ENCODE results near the gene ARFGAP2. TPM values are rescaled to one million over a fixed set of nuclear protein-coding genes. Genes with fewer than 3 reads are reported as not detected.

The ARFGAP2 gene
- total RNA-seq: 100 to 1,000 TPM; 112 to 142 TPM

DNA sequence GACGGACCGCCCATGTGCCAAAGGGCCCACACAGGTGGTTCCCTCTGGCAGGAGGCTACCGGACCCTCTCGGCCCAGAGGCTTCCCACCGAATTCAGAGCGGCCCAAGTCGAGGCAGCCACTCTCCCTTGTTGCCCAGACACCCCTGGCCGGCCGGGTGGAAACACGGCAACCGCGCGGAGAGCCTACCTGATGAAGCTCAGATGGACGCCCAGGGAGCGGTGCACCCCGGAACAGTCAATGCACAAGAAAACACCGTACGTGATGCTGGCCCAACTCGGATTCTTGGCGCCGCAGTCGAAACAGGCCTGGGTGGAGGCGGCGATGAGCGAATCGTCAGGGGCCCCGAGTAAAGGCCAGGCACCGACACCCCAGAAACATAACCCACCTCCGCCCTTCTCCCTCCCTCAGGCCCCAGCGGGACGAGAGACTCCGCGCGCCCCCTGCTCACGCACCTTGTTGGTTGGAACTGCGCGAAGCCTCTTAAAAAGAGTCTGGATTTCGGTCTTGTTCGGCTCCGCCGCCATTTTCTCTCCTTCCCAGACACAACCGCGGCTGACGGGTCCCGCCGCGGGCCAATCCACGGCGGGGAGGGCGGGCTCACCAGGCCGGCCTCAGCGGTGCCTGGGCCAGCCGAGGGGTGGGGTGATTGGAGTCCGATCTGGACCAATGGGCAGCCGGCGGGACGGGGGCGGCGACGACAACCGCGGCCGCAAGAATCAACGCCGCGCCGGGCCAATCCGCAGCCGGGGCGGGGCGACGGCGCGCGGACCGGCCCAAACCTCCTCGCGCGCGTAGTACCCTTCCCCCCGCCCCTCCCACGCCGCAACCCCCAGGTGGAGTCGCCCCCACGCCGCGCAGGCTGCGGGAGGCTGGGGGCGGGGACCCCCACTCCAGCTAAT lies at the start of gene ARFGAP2:
TSS of gene ARFGAP2 (minus strand) at position 552 of the 901 bp plus-strand sequence. CDS start at position 526, 26 bp downstream.

DNA sequence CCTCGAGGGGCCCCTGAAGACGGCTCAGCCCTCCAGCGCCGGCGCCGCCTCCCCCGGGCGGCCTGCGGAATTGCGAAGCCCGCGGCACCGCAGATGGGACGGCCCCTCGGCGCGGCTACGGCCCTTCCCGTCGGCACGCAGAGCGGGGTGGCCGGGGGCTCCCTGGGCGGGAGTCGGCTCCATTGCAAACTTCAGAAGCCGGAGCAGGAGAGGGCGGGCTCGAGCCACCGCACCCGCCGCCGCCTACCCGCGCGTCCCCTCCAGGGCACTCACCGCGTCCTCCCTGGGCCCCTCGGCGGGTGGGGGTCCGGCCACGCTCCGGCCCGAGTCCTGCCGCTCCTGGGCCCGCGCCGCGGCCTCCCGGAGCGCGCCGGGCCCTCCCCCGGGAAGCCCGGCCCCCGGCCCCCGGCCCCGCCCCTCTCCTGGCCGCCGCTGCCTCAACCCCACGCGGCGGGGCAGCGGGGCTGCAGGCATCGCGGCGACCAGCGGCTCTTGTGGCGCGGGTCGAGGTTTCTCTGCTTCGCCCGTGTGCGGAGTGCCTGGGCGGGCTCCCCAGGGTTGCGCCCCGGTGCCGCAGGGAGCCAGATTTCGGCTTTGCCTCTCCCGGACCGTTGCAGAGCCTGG lies 9.5 kb upstream of the ARFGAP2 start, which contains the start of gene PACSIN3:
TSS of gene PACSIN3 (minus strand) at position 359 of the 624 bp plus-strand sequence. CDS start 3,707 bp downstream, outside the sequence.

Small RNA genes lying within 50 kb of the gene (small RNA-seq; reads per million reads assigned to genes)
- 0 to 0.12 reads per million in 2 donors for gene MIR6745

Other genes with a start within 250 kb of the ARFGAP2 start
- 10 to 100 TPM; 19.3 to 22.3 TPM for gene CSTPP1, start 240.1 kb downstream of the ARFGAP2 start, total RNA-seq
- gene PACSIN3, start 9.6 kb upstream of the ARFGAP2 start, total RNA-seq: 10 to 100 TPM; 17.6 to 28.6 TPM
- 10 to 100 TPM; 57.8 to 64.9 TPM for gene DDB2, start 38.1 kb upstream of the ARFGAP2 start, total RNA-seq
- 10 to 100 TPM; 42.0 to 47.8 TPM for gene ACP2, start 71.9 kb upstream of the ARFGAP2 start, total RNA-seq
- gene NR1H3, start 81.1 kb upstream of the ARFGAP2 start, total RNA-seq: 10 to 100 TPM; 11.4 to 18.6 TPM
- gene MADD, start 93.3 kb upstream of the ARFGAP2 start, total RNA-seq: 10 to 100 TPM; 21.0 to 22.7 TPM
- gene MYBPC3, start 175.8 kb upstream of the ARFGAP2 start, total RNA-seq: not detected
- not detected for gene SPI1, start 201.7 kb upstream of the ARFGAP2 start, total RNA-seq
- gene SLC39A13, start 231.7 kb upstream of the ARFGAP2 start, total RNA-seq: 10 to 100 TPM; 40.6 to 48.2 TPM
- 100 to 1,000 TPM; 133 to 208 TPM for gene PSMC3, start 249.6 kb upstream of the ARFGAP2 start, total RNA-seq